ENCODE data around the gene PLCL1. TPM values are rescaled to one million over a fixed set of nuclear protein-coding genes. Genes with fewer than 3 reads are reported as not detected.

PLCL1 gene
- total RNA-seq, 1 donor from 2014 or later, result 13.6 TPM

DNA sequence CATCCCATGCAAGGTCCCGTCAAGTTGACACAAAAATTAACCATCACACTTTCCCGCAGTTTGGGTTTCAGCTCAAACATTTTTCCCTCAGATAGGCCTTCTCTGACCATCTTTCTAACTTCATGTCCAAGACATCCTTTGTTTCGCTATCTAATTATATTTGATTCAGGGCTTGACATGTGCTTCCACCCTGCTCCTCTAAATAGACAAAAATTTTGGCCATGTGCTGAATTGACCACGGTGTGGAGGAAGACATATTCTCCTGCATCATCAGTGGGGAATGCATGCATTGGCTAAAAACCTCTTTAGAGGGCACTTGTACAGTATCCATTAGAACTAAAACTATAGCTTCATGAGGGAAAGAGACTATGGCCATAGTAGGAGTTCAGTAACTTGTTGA lies 81.2 kb downstream of the PLCL1 start:
- H3K4me3 Mint-ChIP-seq (ENCODE audit: unreplicated experiment), result no peak overlapping the region
- no peaks in the 10 kb centered on the region for H3K9me3 Mint-ChIP-seq (ENCODE audit: unreplicated experiment)

DNA sequence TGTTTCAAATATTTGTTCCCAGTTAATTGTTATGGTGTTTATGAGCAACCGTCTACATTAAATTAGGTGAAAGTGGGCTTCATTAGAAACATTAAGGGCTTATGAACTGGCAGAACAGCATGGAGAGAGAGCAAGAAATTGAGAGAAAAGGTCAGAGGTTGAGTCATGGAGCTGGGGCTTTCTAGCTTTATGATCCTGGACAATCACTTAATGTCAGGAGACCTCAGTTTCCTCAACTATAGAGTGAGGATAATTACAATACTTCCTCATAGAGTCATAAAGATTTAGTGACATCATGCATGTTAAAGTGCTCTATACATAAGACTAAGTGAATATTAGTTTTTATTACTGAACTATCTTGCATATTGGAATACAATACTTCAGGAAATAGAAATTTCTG lies 83.9 kb downstream of the PLCL1 start:
- DNase-seq (ENCODE audit: low spot score), result no peak
- Mint-ChIP-seq H3K9me3 (ENCODE audit: unreplicated experiment) (no peaks in the 10 kb centered on the region), H3K27me3 (ENCODE audit: unreplicated experiment) (no peaks in the 10 kb centered on the region), H3K4me1 (ENCODE audit: unreplicated experiment) (peaks cover 17% of the 10 kb centered on the region), H3K36me3 (ENCODE audit: low read depth, unreplicated experiment) (no peaks in the 10 kb centered on the region), H3K4me3 (ENCODE audit: unreplicated experiment) (no peak overlapping the region), H3K27ac (ENCODE audit: unreplicated experiment) (peak overlapping the region; percentile 19)
- TF ChIP-seq, protein P1, sequence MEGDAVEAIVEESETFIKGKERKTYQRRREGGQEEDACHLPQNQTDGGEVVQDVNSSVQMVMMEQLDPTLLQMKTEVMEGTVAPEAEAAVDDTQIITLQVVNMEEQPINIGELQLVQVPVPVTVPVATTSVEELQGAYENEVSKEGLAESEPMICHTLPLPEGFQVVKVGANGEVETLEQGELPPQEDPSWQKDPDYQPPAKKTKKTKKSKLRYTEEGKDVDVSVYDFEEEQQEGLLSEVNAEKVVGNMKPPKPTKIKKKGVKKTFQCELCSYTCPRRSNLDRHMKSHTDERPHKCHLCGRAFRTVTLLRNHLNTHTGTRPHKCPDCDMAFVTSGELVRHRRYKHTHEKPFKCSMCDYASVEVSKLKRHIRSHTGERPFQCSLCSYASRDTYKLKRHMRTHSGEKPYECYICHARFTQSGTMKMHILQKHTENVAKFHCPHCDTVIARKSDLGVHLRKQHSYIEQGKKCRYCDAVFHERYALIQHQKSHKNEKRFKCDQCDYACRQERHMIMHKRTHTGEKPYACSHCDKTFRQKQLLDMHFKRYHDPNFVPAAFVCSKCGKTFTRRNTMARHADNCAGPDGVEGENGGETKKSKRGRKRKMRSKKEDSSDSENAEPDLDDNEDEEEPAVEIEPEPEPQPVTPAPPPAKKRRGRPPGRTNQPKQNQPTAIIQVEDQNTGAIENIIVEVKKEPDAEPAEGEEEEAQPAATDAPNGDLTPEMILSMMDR (IDR thresholded peaks at IDR 0.05; ENCODE audit: unreplicated experiment), result no peak

More for the DNA sequence above, 81.2 kb downstream of the PLCL1 start:
- H3K27me3 Mint-ChIP-seq (ENCODE audit: unreplicated experiment), result no peaks in the 10 kb centered on the region
- peaks cover 6% of the 10 kb centered on the region for H3K4me1 Mint-ChIP-seq (ENCODE audit: unreplicated experiment)
- H3K27ac Mint-ChIP-seq (ENCODE audit: unreplicated experiment), result no peak overlapping the region
- H3K36me3 Mint-ChIP-seq (ENCODE audit: low read depth, unreplicated experiment), result no peaks in the 10 kb centered on the region
- DNase-seq (ENCODE audit: low spot score), result no peak
- TF ChIP-seq, protein P1 (IDR thresholded peaks at IDR 0.05; ENCODE audit: unreplicated experiment), result no peak

DNA sequence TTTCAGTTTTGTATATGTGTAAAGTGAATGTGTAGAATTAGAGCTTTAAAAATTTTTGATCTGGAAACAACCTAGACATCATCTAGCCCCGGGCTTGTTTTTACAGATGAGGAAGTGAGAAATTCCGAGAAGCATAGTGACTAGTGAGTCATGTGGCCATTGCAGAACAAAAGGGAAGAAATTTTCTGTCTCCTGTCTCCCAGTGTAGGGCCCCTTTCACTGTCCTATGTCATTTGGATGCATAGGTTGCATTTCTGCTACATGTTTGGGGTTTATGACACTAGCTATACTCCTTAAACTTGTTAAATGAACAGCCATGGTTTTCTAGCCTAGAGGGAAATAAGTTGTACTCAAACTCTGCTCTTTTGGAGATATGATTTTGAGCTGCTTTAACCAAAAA lies 84.6 kb downstream of the PLCL1 start:
- H3K9me3 Mint-ChIP-seq (ENCODE audit: unreplicated experiment), result no peaks in the 10 kb centered on the region
- no peak for DNase-seq (ENCODE audit: low spot score)
- H3K27me3 Mint-ChIP-seq (ENCODE audit: unreplicated experiment), result no peaks in the 10 kb centered on the region

DNA sequence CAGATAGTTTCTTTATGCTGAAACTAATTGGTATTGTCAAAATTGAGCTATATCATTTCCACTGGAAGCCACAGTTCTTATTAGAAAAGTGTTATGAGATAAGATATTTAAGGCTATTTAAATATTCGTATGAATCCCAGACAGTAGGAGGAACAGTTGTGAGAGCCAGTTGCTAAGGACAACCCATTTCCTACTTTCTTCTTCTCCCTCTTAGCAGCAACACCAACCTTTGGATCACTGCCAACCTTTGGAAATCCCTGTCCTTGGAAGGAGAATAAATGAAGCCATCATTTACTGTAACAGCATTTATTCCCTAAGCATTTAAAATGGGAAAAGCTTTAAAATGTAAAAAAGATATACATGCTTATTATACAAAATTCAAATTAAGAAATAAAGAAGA lies 85.8 kb downstream of the PLCL1 start:
- TF ChIP-seq, protein P1 (IDR thresholded peaks at IDR 0.05; ENCODE audit: unreplicated experiment), result no peak
- no peak overlapping the region for H3K4me3 Mint-ChIP-seq (ENCODE audit: unreplicated experiment)
- peaks cover 28% of the 10 kb centered on the region for H3K4me1 Mint-ChIP-seq (ENCODE audit: unreplicated experiment)
- no peaks in the 10 kb centered on the region for H3K27me3 Mint-ChIP-seq (ENCODE audit: unreplicated experiment)
- no peaks in the 10 kb centered on the region for H3K9me3 Mint-ChIP-seq (ENCODE audit: unreplicated experiment)
- H3K27ac Mint-ChIP-seq (ENCODE audit: unreplicated experiment), result no peak overlapping the region
- H3K36me3 Mint-ChIP-seq (ENCODE audit: low read depth, unreplicated experiment), result no peaks in the 10 kb centered on the region
- no peak for DNase-seq (ENCODE audit: low spot score)

More for the DNA sequence above, 84.6 kb downstream of the PLCL1 start:
- Mint-ChIP-seq H3K4me1 (ENCODE audit: unreplicated experiment) (peaks cover 19% of the 10 kb centered on the region), H3K36me3 (ENCODE audit: low read depth, unreplicated experiment) (no peaks in the 10 kb centered on the region), H3K4me3 (ENCODE audit: unreplicated experiment) (no peak overlapping the region), H3K27ac (ENCODE audit: unreplicated experiment) (peak overlapping the region; percentile 40)
- TF ChIP-seq, protein P1 (IDR thresholded peaks at IDR 0.05; ENCODE audit: unreplicated experiment), result no peak

DNA sequence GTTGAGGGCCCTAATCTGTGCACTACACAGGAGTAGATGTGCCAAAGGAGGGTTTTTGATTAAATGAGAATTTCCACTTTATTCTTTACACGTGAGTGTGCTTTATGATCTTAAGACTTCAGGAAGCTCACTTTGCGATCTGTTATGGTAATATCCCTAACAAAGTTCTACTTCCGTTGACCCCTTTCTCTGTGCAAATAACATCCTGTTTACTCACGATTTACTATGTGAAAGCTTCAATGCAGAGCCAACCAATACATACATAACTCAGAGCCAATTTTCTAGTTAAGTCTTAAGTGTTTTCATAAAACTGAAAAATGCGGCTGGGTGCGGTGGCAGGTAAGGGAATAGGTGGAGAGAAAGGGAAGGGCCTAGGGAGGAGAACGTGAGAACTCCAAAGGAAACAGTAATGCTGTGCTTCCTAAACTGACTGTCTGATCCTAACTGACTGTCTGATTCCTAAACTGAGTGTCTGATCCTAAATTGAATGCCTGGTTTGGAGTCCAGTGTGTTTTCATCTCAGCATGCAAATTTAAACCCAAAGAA lies 87.6 kb downstream of the PLCL1 start:
- Mint-ChIP-seq H3K4me1 (ENCODE audit: unreplicated experiment) (peaks cover 28% of the 10 kb centered on the region), H3K9me3 (ENCODE audit: unreplicated experiment) (no peaks in the 10 kb centered on the region), H3K27ac (ENCODE audit: unreplicated experiment) (peak overlapping the region; percentile 12), H3K27me3 (ENCODE audit: unreplicated experiment) (no peaks in the 10 kb centered on the region), H3K4me3 (ENCODE audit: unreplicated experiment) (no peak overlapping the region), H3K36me3 (ENCODE audit: low read depth, unreplicated experiment) (no peaks in the 10 kb centered on the region)
- DNase-seq (ENCODE audit: low spot score), result no peak
- TF ChIP-seq, protein P1 (IDR thresholded peaks at IDR 0.05; ENCODE audit: unreplicated experiment), result no peak
